IMR-90 (cell line): ENCODE results near the gene AQP7. TPM values are rescaled to one million over a fixed set of nuclear protein-coding genes. Genes with fewer than 3 reads are reported as not detected.

Source experiments
- ATAC-seq: fragments of 200-7000 bp; cut with Tn5 transposase; 2 replicates; pipeline ENCODE4 v1.9.1; 2020; ENCODE audit warnings: low read depth, mild to moderate bottlenecking, moderate library complexity
- BruUV-seq: library from RNA; stranded (reverse); fragments of 400-500 nt; replicated peaks from 2 replicates; lab custom pipeline; 2021; lab: Mats Ljungman, UMichigan
- CTCF ChIA-PET: fragments of 300-600 bp; formaldehyde crosslinking; extraction: SDS; loops from one replicate; lab custom pipeline; 2021; ENCODE audit warnings: antibody characterized with exemption; lab: Yijun Ruan, JAX
- POLR2A ChIA-PET: fragments of 300-600 bp; sonication (Branson Sonifier 250); formaldehyde crosslinking; loops from one replicate; lab custom pipeline; 2022; ENCODE audit warnings: antibody characterized with exemption; ENCODE audit not compliant: unreplicated experiment; lab: Charles Lee
- DNase-seq: peaks from one replicate; pipeline ENCODE4 v3.0.0; 2013
- H2AFZ ChIP-seq: replicated peaks from 2 replicates; pipeline ENCODE3; 2013; ENCODE audit warnings: low read length, mild to moderate bottlenecking; ENCODE audit not compliant: poor library complexity
- H2AK5ac ChIP-seq: 2 replicates; pipeline ENCODE4 v1.6.1; 2013; ENCODE audit warnings: low read depth, low read length, inconsistent platforms
- H2AK9ac ChIP-seq: replicated peaks from 2 replicates; pipeline ENCODE3; 2013; ENCODE audit warnings: mild to moderate bottlenecking, low read depth, low read length, moderate library complexity; ENCODE audit not compliant: poor library complexity
- H2BK120ac ChIP-seq: 2 replicates; pipeline ENCODE4 v1.6.1; 2013; ENCODE audit warnings: low read depth, low read length, inconsistent platforms
- H2BK15ac ChIP-seq: 3 replicates; pipeline ENCODE4 v1.6.1; 2013; ENCODE audit warnings: low read depth, low read length, inconsistent platforms
- H2BK20ac ChIP-seq: 2 replicates; pipeline ENCODE4 v1.6.1; 2013; ENCODE audit warnings: low read depth, mild to moderate bottlenecking, inconsistent platforms, low read length, moderate library complexity
- H2BK5ac ChIP-seq: 2 replicates; pipeline ENCODE4 v1.6.1; 2013; ENCODE audit warnings: mild to moderate bottlenecking, low read depth, low read length, inconsistent platforms; ENCODE audit not compliant: poor library complexity, severe bottlenecking
- H3K14ac ChIP-seq: replicated peaks from 2 replicates; pipeline ENCODE4 v1.6.1; 2013; ENCODE audit warnings: low read depth, low read length, inconsistent platforms
- H3K18ac ChIP-seq: 2 replicates; pipeline ENCODE4 v1.6.1; 2013; ENCODE audit warnings: low read depth, low read length, control low read depth
- H3K23ac ChIP-seq: 2 replicates; pipeline ENCODE4 v1.6.1; 2013; ENCODE audit warnings: low read depth, low read length, inconsistent platforms
- H3K27ac ChIP-seq: 2 replicates; pipeline ENCODE4 v1.5.1; 2013; ENCODE audit warnings: mild to moderate bottlenecking, control low read depth, low read length; ENCODE audit not compliant: insufficient read depth
- H3K27me3 ChIP-seq: 2 replicates; pipeline ENCODE4 v1.6.1; 2013; ENCODE audit warnings: low read length; ENCODE audit not compliant: control insufficient read depth, insufficient read depth
- H3K36me3 ChIP-seq: 2 replicates; pipeline ENCODE4 v1.6.1; 2013; ENCODE audit warnings: low read length, mixed read lengths; ENCODE audit not compliant: control insufficient read depth, insufficient read depth
- H3K4ac ChIP-seq: 2 replicates; pipeline ENCODE4 v1.6.1; 2013; ENCODE audit warnings: low read depth, low read length, inconsistent platforms
- H3K4me1 ChIP-seq: 2 replicates; pipeline ENCODE4 v1.6.1; 2013; ENCODE audit warnings: low read length, mixed read lengths; ENCODE audit not compliant: control insufficient read depth, insufficient read depth
- H3K4me2 ChIP-seq: 2 replicates; pipeline ENCODE4 v1.6.1; 2013; ENCODE audit warnings: low read depth, mild to moderate bottlenecking, control low read depth, low read length, moderate library complexity
- H3K4me3 ChIP-seq: 2 replicates; pipeline ENCODE4 v1.5.1; 2013; ENCODE audit warnings: low read depth, mild to moderate bottlenecking, control low read depth, low read length, moderate library complexity; ENCODE audit not compliant: insufficient read depth
- H3K56ac ChIP-seq: 2 replicates; pipeline ENCODE4 v1.6.1; 2013; ENCODE audit warnings: low read length, inconsistent platforms; ENCODE audit not compliant: insufficient read depth; ENCODE audit errors: extremely low read depth
- H3K79me1 ChIP-seq, 2 experiments: 2 replicates each; pipeline ENCODE4 v1.6.1; 2013; ENCODE audit warnings: low read length in 2 of 2, inconsistent platforms in 1 of 2, low read depth in 1 of 2
- H3K9ac ChIP-seq: 2 replicates; pipeline ENCODE4 v1.6.1; 2013; ENCODE audit warnings: low read depth, low read length, control low read depth
- H3K9me1 ChIP-seq: 2 replicates; pipeline ENCODE4 v1.6.1; 2013; ENCODE audit warnings: low read length, inconsistent platforms; ENCODE audit not compliant: insufficient read depth
- H3K9me3 ChIP-seq: 2 replicates; pipeline ENCODE4 v1.6.1; 2013; ENCODE audit warnings: low read length; ENCODE audit not compliant: control insufficient read depth, insufficient read depth
- H4K20me1 ChIP-seq: 2 replicates; pipeline ENCODE4 v1.6.1; 2013; ENCODE audit warnings: low read length, inconsistent platforms; ENCODE audit not compliant: insufficient read depth
- H4K5ac ChIP-seq: 2 replicates; pipeline ENCODE4 v1.6.1; 2013; ENCODE audit warnings: mild to moderate bottlenecking, low read depth, low read length, control low read depth
- H4K8ac ChIP-seq, 2 experiments: 2 replicates each; pipeline ENCODE4 v1.6.1; 2013; ENCODE audit warnings: low read depth in 2 of 2, low read length in 2 of 2, control low read depth in 1 of 2, inconsistent platforms in 1 of 2
- H4K91ac ChIP-seq: 2 replicates; pipeline ENCODE4 v1.6.1; 2013; ENCODE audit warnings: low read depth, low read length, inconsistent platforms; ENCODE audit not compliant: insufficient read depth
- CEBPB ChIP-seq: IDR thresholded peaks from 2 replicates; pipeline ENCODE4 v1.6.1; 2012; ENCODE audit warnings: low read depth, low read length, improper control_type of control experiment
- FOS ChIP-seq: fragments of 150-350 bp; IDR thresholded peaks from 2 replicates; pipeline ENCODE4 v1.6.1; 2016; ENCODE audit warnings: low read depth, low read length
- NFE2L2 ChIP-seq: fragments of 150-350 bp; IDR thresholded peaks from 2 replicates; pipeline ENCODE4 v1.6.1; 2016; ENCODE audit warnings: low read depth, mild to moderate bottlenecking, low read length
- POLR2A ChIP-seq: IDR thresholded peaks from 2 replicates; pipeline ENCODE4 v1.6.1; 2012; ENCODE audit warnings: mild to moderate bottlenecking, low read depth, low read length
- RCOR1 ChIP-seq: IDR thresholded peaks from 2 replicates; pipeline ENCODE4 v1.6.1; 2012; ENCODE audit warnings: mild to moderate bottlenecking, low read length, improper control_type of control experiment; ENCODE audit not compliant: insufficient replicate concordance
- SMC3 ChIP-seq: fragments of 150-350 bp; IDR thresholded peaks from 2 replicates; pipeline ENCODE4 v1.6.1; 2016; ENCODE audit warnings: low read depth, mild to moderate bottlenecking, antibody characterized with exemption, low read length, moderate library complexity
- WGBS, 2 experiments: methylation state at CpG; one replicate each; pipeline versions ENCODE4 v1.1.5 to v1.1.7; 2013; ENCODE audit warnings: missing lambda C conversion rate in 2 of 2; ENCODE audit not compliant: insufficient read length in 1 of 2; ENCODE audit errors: extremely low coverage in 2 of 2; 5-methylcytosine and 5-hydroxymethylcytosine counted together
- dilution Hi-C: fragments of 300-500 bp; cut with HindIII; formaldehyde crosslinking; loops from one replicate; pipeline ENCODE4 v1.14.3; 2018; ENCODE audit warnings: low sequenced_read_pairs; ENCODE audit not compliant: unreplicated experiment
- in situ Hi-C: fragments of 300-500 bp; cut with MboI; formaldehyde crosslinking; loops from 3 replicates; pipeline ENCODE4 v1.14.3; 2019; ENCODE audit warnings: low sequenced_read_pairs, inconsistent platforms, mixed read lengths
- intact Hi-C: fragments of 100-400 bp; cut with micrococcal nuclease; formaldehyde crosslinking; loops from 2 replicates; pipeline ENCODE4 v1.10.0; 2022
- polyA plus RNA-seq, 3 experiments: library from polyadenylated mRNA; depleted of rRNA; stranded (reverse); fragments of >200 nt; gene quantifications; 2 replicates each; pipeline ENCODE4 v1.2.3, GENCODE V29; 2012; ENCODE audit warnings: low replicate concordance in 1 of 3
- total RNA-seq: library from RNA; depleted of rRNA; stranded (reverse); fragments of >200 nt; gene quantifications from 2 replicates; pipeline ENCODE4 v1.2.3, GENCODE V29; 2012
- TF ChIP-seq, protein P1 (sequence below): fragments of 150-350 bp; IDR thresholded peaks from 2 replicates; pipeline ENCODE4 v1.6.1; 2017; ENCODE audit warnings: mild to moderate bottlenecking, antibody characterized with exemption, low read length, low read depth

AQP7 gene
- total and polyA plus RNA-seq, 2 of the 4 experiments (the other 2 are of a cell fraction), result 0.07 TPM; not detected in 1

DNA sequence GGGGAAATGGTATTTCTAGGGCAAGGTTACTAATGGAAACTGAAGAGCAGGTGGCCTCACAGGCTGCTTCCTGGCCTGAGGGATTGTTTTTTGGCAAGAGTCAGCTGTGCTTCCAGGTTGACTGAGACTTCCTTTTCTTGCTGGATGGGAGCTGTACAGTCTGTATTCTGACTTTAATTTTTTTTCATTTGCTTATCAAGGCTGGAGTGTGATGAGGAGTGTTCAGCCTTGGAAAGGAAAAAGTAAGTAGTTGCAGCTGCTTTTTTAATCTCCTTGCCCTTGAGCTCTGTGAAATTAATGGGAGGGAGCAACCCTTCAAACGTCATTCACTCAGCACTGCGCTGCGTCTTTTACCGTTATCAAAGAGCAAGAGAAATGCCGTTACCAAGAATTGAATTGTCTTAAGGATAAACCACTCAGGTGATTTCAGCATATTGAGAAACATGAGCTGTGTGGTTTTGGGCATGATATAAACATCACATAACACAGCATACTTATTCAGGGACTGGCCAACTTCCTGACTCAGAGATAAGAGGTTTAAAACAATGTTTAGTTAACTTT is 47.6 kb downstream of the AQP7 start (continued):
- TF ChIP-seq FOS (peak; percentile 66), NFE2L2 (no peak)

DNA sequence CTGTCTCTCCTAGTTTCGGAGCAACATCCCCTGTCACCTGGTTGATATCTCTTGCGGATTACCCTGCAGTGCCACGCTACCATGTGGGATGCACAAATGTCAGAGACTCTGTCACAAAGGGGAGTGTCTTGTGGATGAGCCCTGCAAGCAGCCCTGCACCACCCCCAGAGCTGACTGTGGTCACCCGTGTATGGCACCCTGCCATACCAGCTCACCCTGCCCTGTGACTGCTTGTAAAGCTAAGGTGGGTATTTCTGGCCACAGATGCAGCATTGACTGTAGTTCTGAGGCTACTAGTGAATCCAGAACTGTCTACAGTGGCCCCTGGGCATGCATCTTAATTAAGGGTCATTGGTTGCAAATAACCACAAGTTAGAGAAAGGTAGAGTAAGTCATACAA is 50.8 kb downstream of the AQP7 start:
- Histone ChIP-seq H3K27me3 (no peaks in the 10 kb centered on the region), H2BK20ac (no peak overlapping the region), H4K91ac (peak overlapping the region; percentile 56; the same call in 1 of the 2 replicates), H4K5ac (no peak overlapping the region; the same call in 1 of the 2 replicates), H3K9ac (no peak overlapping the region), H2BK120ac (0 out of 2 replicates have a peak overlapping the region, but pooled peaks have one; percentile 3), H3K4me2 (no peak overlapping the region), H2AFZ (no peak overlapping the region), H3K79me1 (peaks cover 0 to 11% of the 10 kb centered on the region in 2 experiments; a peak in 1 of 4 replicates), H3K9me1 (peaks cover 14% of the 10 kb centered on the region), H3K9me3 (no peaks in the 10 kb centered on the region), H3K27ac (no peak overlapping the region), H2AK5ac (peak overlapping the region; percentile 65), H3K4ac (no peak overlapping the region), H2BK5ac (no peak overlapping the region), H4K8ac (no peak overlapping the region; a peak in 1 of 4 replicates), H3K56ac (no peak overlapping the region), H2BK15ac (no peak overlapping the region), H3K4me1 (peaks cover 18% of the 10 kb centered on the region), H3K18ac (peak overlapping the region; percentile 24; the same call in 1 of the 2 replicates), H4K20me1 (no peaks in the 10 kb centered on the region; the same call in 1 of the 2 replicates), H3K36me3 (peaks cover 9% of the 10 kb centered on the region), H3K14ac (no peak overlapping the region), H3K4me3 (no peak overlapping the region), H2AK9ac (no peak overlapping the region), H3K23ac (no peak overlapping the region)
- in situ Hi-C loops, result no loop called here
- intact Hi-C loops, result loop anchor here (10.0 kb wide), 1 partner anchor 57 kb away; the partner anchor contains the start of gene NFX1
- ATAC-seq (no peak), DNase-seq (no peak)
- ChIA-PET CTCF (no interaction called here), POLR2A (no interaction called here)
- dilution Hi-C loops, result no loop called here
- WGBS, 2 experiments, result no CpG with 5 or more reads among the region's 4 CpGs
- no peak for TF ChIP-seq RCOR1
- TF ChIP-seq SMC3, result no peak
- TF ChIP-seq CEBPB, result no peak
- TF ChIP-seq, protein P1, sequence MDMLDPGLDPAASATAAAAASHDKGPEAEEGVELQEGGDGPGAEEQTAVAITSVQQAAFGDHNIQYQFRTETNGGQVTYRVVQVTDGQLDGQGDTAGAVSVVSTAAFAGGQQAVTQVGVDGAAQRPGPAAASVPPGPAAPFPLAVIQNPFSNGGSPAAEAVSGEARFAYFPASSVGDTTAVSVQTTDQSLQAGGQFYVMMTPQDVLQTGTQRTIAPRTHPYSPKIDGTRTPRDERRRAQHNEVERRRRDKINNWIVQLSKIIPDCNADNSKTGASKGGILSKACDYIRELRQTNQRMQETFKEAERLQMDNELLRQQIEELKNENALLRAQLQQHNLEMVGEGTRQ, result no peak
- TF ChIP-seq POLR2A, result no peak
- BruUV-seq, result no TSS peak
